WI38 (cell line): ENCODE results near the gene ANKMY1.
"Not testable (repeated sequence)": the region's sequence is repeated elsewhere in the genome, so short reads cannot be mapped to it uniquely, and the experiment has no call there.

Experiments used
- H3K4me3 ChIP-seq: 2 replicates; pipeline ENCODE4 v1.5.1; 2011; ENCODE audit warnings: low read depth, mild to moderate bottlenecking, control low read depth, low read length
- TF ChIP-seq, protein P1 (sequence below): IDR thresholded peaks from 2 replicates; pipeline ENCODE4 v1.5.1; 2012; ENCODE audit warnings: low read depth, mild to moderate bottlenecking, control low read depth, low read length

Gene ANKMY1

DNA sequence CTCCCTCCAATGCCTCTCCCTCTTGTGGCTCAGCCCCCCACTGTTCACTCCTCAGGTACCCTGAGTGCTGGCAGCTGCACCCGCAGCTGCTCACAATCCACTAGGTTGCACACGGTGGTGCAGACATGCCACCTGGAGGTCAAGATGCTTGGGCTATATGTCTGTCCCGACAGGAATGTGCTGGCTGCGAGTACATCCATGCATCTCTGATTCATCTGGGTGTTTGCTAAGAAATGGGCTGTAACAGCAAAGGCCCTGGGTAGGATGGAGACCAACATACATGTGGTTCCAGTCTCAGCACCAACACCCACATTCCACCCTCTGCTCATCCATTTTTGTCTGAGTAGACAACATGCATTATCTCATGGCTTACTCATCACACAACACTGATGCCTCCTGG is 31.3 kb downstream of the ANKMY1 start:
- no peak overlapping the region for H3K4me3 ChIP-seq
- TF ChIP-seq, protein P1, sequence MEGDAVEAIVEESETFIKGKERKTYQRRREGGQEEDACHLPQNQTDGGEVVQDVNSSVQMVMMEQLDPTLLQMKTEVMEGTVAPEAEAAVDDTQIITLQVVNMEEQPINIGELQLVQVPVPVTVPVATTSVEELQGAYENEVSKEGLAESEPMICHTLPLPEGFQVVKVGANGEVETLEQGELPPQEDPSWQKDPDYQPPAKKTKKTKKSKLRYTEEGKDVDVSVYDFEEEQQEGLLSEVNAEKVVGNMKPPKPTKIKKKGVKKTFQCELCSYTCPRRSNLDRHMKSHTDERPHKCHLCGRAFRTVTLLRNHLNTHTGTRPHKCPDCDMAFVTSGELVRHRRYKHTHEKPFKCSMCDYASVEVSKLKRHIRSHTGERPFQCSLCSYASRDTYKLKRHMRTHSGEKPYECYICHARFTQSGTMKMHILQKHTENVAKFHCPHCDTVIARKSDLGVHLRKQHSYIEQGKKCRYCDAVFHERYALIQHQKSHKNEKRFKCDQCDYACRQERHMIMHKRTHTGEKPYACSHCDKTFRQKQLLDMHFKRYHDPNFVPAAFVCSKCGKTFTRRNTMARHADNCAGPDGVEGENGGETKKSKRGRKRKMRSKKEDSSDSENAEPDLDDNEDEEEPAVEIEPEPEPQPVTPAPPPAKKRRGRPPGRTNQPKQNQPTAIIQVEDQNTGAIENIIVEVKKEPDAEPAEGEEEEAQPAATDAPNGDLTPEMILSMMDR: no peak

DNA sequence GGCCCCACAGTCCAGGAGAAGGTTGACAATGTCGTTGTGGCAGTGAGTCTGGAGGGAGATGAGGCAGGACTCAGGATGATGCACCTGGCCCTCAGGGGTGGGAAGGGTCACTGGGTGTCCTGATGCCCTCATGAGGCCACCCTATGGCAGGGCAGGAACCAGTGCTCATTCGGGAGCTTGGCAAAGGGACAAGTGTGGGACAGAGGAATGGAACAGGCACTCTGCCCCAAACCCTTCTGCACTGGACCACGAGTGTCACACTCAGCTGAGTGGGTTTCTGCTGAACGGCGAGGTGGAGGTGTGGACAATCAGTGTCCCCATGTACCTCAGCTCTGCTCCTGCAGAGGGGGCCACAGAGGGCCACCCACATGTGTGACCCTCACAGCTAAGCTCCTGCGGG is 32.0 kb downstream of the ANKMY1 start:
- H3K4me3 ChIP-seq: no peak overlapping the region
- TF ChIP-seq, protein P1: no peak

DNA sequence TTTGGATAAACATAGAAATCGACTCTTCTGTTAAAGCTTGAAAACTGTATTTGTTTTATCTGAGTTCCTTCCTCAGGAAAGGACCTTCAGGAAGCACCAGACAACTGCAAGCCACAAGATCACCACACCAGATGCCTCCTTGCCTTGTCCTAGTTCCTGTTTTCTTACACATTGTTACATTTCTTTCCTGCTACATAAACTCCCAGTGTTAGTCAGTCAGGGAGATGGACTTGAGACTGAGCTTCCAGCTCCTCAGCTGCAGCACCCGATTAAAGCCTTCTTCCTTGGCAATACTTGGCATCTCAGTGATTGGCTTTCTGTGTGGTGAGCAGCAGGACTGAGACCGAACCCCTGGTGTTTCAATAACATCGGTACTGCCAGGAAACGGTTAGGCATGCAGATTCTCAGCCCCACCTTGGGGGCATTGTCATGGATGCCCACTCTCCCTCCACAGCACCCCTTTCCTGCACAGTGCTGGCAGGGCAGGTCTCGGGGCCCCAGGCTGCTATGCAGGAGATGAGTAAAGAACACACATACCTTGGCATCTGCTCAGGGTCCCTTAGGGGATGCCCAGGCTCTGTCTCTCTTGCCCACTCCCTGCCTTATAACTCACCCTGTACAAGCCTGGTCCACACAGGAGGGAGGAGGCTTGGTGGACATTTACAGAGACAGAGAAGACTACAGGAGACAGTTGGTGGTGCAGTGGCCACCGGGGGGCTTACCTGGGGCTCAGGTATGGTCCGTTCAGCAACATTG is 32.6 kb downstream of the ANKMY1 start:
- TF ChIP-seq, protein P1: no peak
- no peak overlapping the region for H3K4me3 ChIP-seq

DNA sequence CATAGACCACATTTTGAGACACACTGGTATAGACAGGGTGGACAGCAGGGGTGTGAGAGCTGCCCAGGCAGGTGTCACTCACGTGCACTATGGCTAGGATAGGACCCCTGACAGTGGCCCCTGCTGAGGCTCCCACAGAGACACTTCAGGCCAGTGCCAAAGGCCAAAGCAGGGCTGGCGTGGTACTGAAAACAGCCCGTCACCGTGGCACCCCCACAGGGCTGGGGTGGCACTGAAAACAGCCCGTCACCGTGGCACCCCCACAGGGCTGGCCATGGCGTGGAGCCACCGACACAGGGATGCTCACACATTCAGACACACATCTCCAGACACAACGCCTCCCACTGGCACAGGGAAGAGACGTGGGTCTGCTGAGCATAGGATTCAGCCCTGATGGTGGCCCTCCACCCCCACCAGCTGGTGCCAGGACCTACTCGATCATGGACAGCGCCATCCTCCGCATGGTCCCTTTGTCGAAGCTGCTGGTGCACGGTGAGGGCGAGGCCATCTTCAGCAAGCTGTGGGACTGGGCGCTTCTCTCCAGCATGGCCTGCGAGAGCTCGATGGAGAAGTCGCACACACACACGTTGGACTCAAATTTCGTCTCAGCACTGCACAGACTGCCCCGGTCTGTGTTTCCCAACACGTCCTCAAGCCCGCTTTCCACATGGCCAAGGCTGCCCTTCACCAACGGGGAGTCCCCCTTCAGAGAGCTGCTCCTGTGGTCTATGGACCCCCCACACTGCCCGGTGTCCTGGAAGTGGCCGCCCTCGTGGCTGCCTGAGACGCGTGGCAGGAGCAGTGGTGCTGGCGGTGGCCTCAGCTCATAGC is 34.1 kb downstream of the ANKMY1 start:
- no peak overlapping the region for H3K4me3 ChIP-seq
- TF ChIP-seq, protein P1: no peak

DNA sequence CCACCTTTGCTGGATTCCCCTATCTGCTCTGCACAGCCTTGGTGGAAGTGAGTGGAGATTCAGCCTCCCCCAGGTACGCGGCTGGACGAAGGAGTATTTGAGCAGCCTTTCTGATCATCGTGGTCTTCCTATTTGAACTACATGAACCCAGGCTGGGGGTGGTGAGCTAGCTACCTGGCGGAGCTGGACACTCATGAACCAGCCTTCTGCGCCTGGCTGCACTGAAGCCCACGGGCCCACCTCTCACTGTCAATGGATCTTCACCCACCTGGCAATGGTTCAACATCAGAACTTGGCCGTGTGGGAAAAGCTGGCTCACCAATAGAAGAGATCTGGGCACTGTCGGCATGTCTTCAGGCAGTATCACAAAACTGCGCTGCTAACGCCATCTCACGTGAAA is 35.4 kb downstream of the ANKMY1 start:
- TF ChIP-seq, protein P1: no peak

DNA sequence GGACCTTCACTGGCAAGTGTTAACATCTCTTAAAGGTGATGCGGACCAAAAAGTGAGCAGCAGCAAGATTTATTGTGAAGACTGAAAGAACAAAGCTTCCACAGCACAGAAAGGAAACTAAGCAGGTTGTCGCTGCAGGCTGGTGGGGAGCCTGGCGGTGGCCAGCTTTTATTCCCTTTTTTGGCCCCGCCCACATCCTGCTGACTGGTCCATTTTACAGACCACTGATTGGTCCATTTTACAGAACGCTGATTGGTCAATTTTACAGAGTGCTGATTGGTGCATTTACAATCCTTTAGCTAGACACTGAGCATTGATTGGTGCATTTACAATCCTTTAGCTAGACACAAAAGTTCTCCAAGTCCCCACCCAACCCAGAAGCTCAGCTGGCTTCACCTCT is 35.9 kb downstream of the ANKMY1 start:
- H3K4me3 ChIP-seq: not testable (repeated sequence)

More for the DNA sequence above, 35.4 kb downstream of the ANKMY1 start:
- no peak overlapping the region for H3K4me3 ChIP-seq

DNA sequence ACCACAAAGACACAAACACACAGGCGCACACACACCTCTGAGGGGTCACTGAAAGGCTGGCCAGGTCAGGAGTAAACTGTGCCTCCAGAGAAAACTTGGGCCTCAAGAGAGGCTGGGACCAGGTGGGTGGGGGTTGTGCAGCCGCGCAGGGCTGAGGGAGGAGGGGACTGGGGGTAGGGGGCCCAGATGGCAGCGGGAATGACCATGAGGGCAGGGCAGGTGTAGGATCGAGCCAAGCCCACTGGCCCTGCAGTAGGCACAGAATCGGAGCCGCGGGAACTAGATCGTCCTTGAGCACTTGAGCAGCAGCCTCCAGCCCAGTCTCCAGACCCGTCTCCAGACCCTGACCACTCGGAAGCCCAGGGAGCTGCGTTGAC is 36.8 kb downstream of the ANKMY1 start:
- TF ChIP-seq, protein P1: no peak
- no peak overlapping the region for H3K4me3 ChIP-seq
